Gastroesophageal sphincter (tissue), 4 donors: Measurements from ENCODE around the gene RARRES2. TPM values are rescaled to one million over a fixed set of nuclear protein-coding genes. Genes with fewer than 3 reads are reported as not detected.

Experiments
- ATAC-seq: fragments of 150-250 bp; one replicate; pipeline ENCODE4 v1.9.1; 2016; ENCODE audit warnings: mild to moderate bottlenecking, moderate library complexity
- H3K27ac ChIP-seq, 4 donors: fragments of 200-600 bp; sonication (generic) in 3 of 4; 1 replicate in 3 of 4; 2 replicates in 1 of 4; pipeline ENCODE4 v1.5.1; 2016 to 2019
- H3K27me3 ChIP-seq: fragments of 200-600 bp; sonication (generic); one replicate; pipeline ENCODE4 v1.5.1; 2019
- H3K36me3 ChIP-seq, 2 donors: fragments of 200-600 bp; sonication (generic); one replicate each; pipeline ENCODE4 v1.5.1; 2019; ENCODE audit warnings: control low read depth in 1 of 2
- H3K4me1 ChIP-seq, 3 donors: fragments of 200-600 bp; sonication (generic); 1 replicate in 2 of 3; 2 replicates in 1 of 3; pipeline ENCODE4 v1.5.1; 2016 to 2019; ENCODE audit warnings: control low read depth in 2 of 3
- H3K4me3 ChIP-seq, 2 donors: fragments of 200-600 bp; sonication (generic); one replicate each; pipeline ENCODE4 v1.5.1; 2019; ENCODE audit warnings: mild to moderate bottlenecking in 1 of 2, moderate library complexity in 1 of 2
- H3K9me3 ChIP-seq, 3 donors: fragments of 200-600 bp; sonication (generic); one replicate each; pipeline ENCODE4 v1.5.1; 2017 to 2019; ENCODE audit warnings: control low read depth in 2 of 3
- EP300 ChIP-seq: sonication (generic); formaldehyde crosslinking; IDR thresholded peaks from one replicate; pipeline ENCODE4 v1.6.1; 2017; ENCODE audit warnings: antibody characterized with exemption, mild to moderate bottlenecking
- POLR2A ChIP-seq, 2 donors: fragments of 450-650 bp; IDR thresholded peaks; one replicate each; pipeline ENCODE4 v1.6.1; 2017; ENCODE audit warnings: antibody characterized with exemption in 2 of 2, mild to moderate bottlenecking in 2 of 2, moderate library complexity in 1 of 2
- POLR2AphosphoS5 ChIP-seq: sonication (generic); formaldehyde crosslinking; IDR thresholded peaks from one replicate; pipeline ENCODE4 v1.6.1; 2017; ENCODE audit warnings: antibody characterized with exemption
- WGBS, 2 donors: methylation state at CpG; one replicate each; pipeline ENCODE4 v1.1.5; 2018; ENCODE audit warnings: low coverage in 1 of 2; 5-methylcytosine and 5-hydroxymethylcytosine counted together
- total RNA-seq, 4 donors: library from RNA; depleted of rRNA; stranded (reverse); fragments of >200 nt; gene quantifications; one replicate each; pipeline ENCODE4 v1.1.0, GENCODE V29; 2016
- TF ChIP-seq, protein P1 (sequence below), 4 experiments: fragments of 200-600 bp in 2 of 4; fragments of 450-650 bp in 2 of 4; sonication (generic) in 1 of 4; IDR thresholded peaks; one replicate each; pipeline ENCODE4 v1.5.1; 2017 to 2019; ENCODE audit warnings: antibody characterized with exemption in 4 of 4, mild to moderate bottlenecking in 2 of 4, moderate library complexity in 2 of 4

The RARRES2 gene
- total RNA-seq, 4 donors from 2014 or later: 152 to 341 (median 157) TPM

DNA sequence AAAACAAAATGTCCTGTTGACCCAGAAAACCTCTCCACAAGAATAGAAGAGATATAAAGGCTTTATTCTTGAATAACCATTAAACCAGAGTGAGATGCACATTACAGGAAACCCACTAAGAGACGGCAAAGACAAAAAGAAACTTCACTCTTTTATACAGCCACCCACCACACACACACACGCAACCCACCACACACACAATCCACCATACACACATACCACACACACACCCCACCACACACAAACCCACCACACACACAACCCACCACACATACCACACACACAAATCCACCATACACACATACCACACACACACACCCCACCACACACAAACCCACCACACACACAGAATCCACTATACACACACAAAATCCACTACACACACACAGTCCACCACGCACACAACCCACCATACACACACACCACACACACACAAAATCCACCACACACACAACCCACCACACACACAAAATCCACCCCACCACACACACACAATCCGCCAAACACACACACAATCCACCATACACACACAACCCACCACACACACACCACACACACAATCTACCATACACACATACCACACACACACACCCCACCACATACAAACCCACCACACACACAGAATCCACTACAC is 17.7 kb upstream of the RARRES2 start:
- H3K4me3 ChIP-seq: no peak overlapping the region
- 80 to 93% methylated on average over 3 to 4 of the region's 4 CpGs for WGBS, 2 donors
- no peaks in the 10 kb centered on the region for H3K9me3 ChIP-seq
- H3K4me1 ChIP-seq: peaks cover 0 to 25% (median 0%) of the 10 kb centered on the region in 3 donors
- TF ChIP-seq POLR2A (IDR thresholded peaks at IDR 0.05) (no peak), POLR2AphosphoS5 (no peak)
- ATAC-seq: no peak
- no peaks in the 10 kb centered on the region for H3K36me3 ChIP-seq
- H3K27ac ChIP-seq: no peak overlapping the region
- no peaks in the 10 kb centered on the region for H3K27me3 ChIP-seq

DNA sequence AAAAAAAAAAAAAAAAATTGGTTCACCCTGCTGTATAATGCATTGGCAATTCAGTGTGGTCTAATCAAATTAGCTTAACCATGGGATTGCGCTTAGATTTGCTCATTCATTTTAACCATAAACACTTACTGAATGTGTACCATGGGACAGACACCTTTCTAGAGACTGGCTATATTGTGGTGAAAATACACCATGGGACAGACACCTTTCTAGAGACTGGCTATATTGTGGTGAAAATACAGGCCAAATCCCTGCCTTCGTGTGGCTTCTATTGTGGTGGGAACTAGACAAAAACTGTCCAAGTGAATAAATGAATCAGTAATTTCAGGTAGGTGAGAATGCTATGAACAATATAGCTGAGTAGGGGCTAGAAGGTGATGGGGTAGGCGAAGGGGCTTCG is 17.0 kb upstream of the RARRES2 start:
- H3K9me3 ChIP-seq: no peaks in the 10 kb centered on the region
- no peaks in the 10 kb centered on the region for H3K27me3 ChIP-seq
- no peak overlapping the region for H3K27ac ChIP-seq
- H3K4me3 ChIP-seq: no peak overlapping the region
- TF ChIP-seq EP300 (no peak), POLR2A (IDR thresholded peaks at IDR 0.05) (no peak), POLR2AphosphoS5 (no peak)
- TF ChIP-seq, protein P1, sequence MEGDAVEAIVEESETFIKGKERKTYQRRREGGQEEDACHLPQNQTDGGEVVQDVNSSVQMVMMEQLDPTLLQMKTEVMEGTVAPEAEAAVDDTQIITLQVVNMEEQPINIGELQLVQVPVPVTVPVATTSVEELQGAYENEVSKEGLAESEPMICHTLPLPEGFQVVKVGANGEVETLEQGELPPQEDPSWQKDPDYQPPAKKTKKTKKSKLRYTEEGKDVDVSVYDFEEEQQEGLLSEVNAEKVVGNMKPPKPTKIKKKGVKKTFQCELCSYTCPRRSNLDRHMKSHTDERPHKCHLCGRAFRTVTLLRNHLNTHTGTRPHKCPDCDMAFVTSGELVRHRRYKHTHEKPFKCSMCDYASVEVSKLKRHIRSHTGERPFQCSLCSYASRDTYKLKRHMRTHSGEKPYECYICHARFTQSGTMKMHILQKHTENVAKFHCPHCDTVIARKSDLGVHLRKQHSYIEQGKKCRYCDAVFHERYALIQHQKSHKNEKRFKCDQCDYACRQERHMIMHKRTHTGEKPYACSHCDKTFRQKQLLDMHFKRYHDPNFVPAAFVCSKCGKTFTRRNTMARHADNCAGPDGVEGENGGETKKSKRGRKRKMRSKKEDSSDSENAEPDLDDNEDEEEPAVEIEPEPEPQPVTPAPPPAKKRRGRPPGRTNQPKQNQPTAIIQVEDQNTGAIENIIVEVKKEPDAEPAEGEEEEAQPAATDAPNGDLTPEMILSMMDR (IDR thresholded peaks at IDR 0.05): no peak
- ATAC-seq: no peak
- H3K36me3 ChIP-seq: no peaks in the 10 kb centered on the region
- WGBS, 2 donors: 91 to 94% methylated on average over 3 to 4 of the region's 4 CpGs
- H3K4me1 ChIP-seq: peaks cover 0 to 25% (median 0%) of the 10 kb centered on the region in 3 donors

DNA sequence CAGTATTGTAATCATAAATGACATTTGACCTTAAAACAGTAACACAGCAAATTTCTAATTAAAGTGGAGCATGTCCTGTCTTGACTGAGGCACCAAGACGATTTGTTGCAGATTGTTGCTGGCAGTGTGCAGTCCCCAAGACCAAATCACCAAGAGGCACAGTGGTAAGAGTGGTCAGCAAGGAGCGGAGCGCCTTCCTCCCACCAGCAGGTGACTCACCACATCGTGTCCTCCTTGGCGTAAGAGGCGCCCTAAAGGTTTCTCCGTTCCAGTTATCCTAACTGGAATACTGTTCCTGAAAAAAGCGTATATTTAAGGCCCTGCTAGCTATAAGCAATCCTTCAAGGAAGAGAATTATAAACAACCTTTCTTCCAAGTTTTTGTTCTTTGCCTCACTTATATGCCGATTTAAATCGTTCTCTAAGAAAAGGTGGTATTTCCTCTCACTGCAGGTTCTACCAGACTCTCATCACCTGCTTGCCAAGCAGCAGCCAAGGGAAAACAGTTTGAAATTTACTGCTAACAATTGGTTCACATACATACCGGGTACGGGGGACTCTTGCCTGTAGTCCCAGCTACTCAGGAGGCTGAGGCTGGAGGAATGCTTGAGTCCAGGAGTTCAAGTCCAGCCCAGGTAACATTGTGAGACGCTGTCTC is 16.5 kb upstream of the RARRES2 start:
- ATAC-seq: no peak
- H3K36me3 ChIP-seq: no peaks in the 10 kb centered on the region
- no peaks in the 10 kb centered on the region for H3K27me3 ChIP-seq
- 70 to 76% methylated on average over 10 to 12 of the region's 13 CpGs for WGBS, 2 donors
- TF ChIP-seq, protein P1 (IDR thresholded peaks at IDR 0.05): no peak
- TF ChIP-seq EP300 (no peak), POLR2AphosphoS5 (no peak), POLR2A (IDR thresholded peaks at IDR 0.05) (no peak)
- H3K4me1 ChIP-seq: peaks cover 0 to 25% (median 0%) of the 10 kb centered on the region in 3 donors
- no peak overlapping the region for H3K27ac ChIP-seq
- no peak overlapping the region for H3K4me3 ChIP-seq
- H3K9me3 ChIP-seq: no peaks in the 10 kb centered on the region

DNA sequence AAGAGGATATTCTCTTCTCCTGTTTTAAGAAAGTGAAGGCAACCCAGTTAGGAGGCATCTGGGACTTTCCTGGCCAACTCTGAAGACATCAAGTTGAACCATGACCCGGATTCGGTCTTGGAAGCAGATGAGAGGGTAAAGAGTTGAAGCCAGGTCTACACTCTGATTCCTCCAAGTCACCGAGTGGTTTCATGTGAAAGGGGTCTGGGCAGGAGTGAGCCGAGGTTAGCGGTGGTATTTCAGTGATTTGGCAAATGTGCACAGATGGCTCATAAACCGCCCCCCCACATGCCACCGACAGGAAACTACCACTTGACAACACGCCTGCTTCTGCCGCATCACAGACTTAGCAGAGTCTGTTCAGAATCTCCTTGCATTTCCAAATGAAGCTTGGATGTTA is 15.8 kb upstream of the RARRES2 start:
- no peak for ATAC-seq
- Histone ChIP-seq H3K27ac (no peak overlapping the region), H3K4me1 (peaks cover 0 to 23% (median 0%) of the 10 kb centered on the region in 3 donors), H3K27me3 (no peaks in the 10 kb centered on the region), H3K9me3 (no peaks in the 10 kb centered on the region), H3K4me3 (no peak overlapping the region), H3K36me3 (no peaks in the 10 kb centered on the region)
- 61 to 73% methylated on average over 3 to 7 of the region's 9 CpGs for WGBS, 2 donors
- TF ChIP-seq EP300 (no peak), POLR2A (IDR thresholded peaks at IDR 0.05) (no peak), POLR2AphosphoS5 (no peak)
- TF ChIP-seq, protein P1 (IDR thresholded peaks at IDR 0.05): no peak

DNA sequence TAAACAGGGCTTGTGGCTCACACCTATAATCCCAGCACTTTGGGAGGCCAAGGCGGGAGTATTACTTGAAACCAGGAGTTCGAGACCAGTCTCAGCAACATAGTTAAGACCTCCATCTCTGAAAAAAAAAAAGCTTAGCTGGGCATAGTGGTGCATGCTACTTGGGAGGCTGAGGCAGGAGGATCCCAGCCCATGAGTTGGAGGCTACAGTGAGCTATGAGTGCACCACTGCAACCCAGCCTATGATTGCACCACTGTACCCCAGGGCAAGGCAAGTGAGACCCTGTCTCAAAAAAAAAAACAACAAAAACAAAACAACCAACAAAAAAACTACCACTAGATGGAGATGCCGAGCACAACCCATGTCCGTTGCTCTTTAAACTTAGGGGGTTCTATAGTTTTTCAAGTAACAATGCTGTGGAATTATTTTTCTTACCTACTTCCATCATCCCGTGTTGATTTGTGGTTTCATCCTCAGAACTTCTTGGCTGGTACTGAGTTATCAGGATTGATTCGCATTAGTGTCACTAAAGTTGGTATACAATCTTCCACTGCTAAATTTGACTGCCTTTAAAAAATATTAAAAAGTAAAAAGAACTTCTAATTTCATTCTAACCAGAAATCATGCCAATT is 15.0 kb upstream of the RARRES2 start:
- no peak for TF ChIP-seq EP300
- no peak for TF ChIP-seq POLR2AphosphoS5
- TF ChIP-seq, protein P1 (IDR thresholded peaks at IDR 0.05): peak; percentile 37 to 69 (median 42)
- peaks cover 0 to 14% (median 0%) of the 10 kb centered on the region in 3 donors for H3K4me1 ChIP-seq
- H3K36me3 ChIP-seq: no peaks in the 10 kb centered on the region
- no peak for ATAC-seq
- peak overlapping the region in 1 of 4 donors; percentile 50 for H3K27ac ChIP-seq
- WGBS, 2 donors: 12 to 38% methylated on average over 4 to 5 of the region's 6 CpGs
- H3K4me3 ChIP-seq: no peak overlapping the region
- no peaks in the 10 kb centered on the region for H3K9me3 ChIP-seq
- no peaks in the 10 kb centered on the region for H3K27me3 ChIP-seq
